Neural progenitor cell (in vitro differentiated cells): ENCODE results near the gene SACM1L. TPM values are rescaled to one million over a fixed set of nuclear protein-coding genes. Genes with fewer than 3 reads are reported as not detected.

Experiments
- DNase-seq: peaks from one replicate; pipeline ENCODE4 v3.0.0-alpha.2; 2016; ENCODE audit warnings: low spot score
- H2AFZ ChIP-seq: fragments of 200-600 bp; sonication (generic); replicated peaks from 2 replicates; pipeline ENCODE4 v1.6.1; 2016; ENCODE audit warnings: antibody characterized with exemption
- H3F3A ChIP-seq: fragments of 200-600 bp; sonication (generic); 2 replicates; pipeline ENCODE4 v1.6.1; 2016; ENCODE audit warnings: antibody characterized with exemption, low read depth
- H3K27ac ChIP-seq: fragments of 200-600 bp; sonication (generic); 2 replicates; pipeline ENCODE4 v1.5.1; 2016; ENCODE audit warnings: mild to moderate bottlenecking
- H3K27me3 ChIP-seq: fragments of 200-600 bp; sonication (generic); 2 replicates; pipeline ENCODE4 v1.6.1; 2016; ENCODE audit warnings: mild to moderate bottlenecking, moderate library complexity
- H3K36me3 ChIP-seq: fragments of 200-600 bp; sonication (generic); 2 replicates; pipeline ENCODE4 v1.5.1; 2016
- H3K4me1 ChIP-seq: fragments of 200-600 bp; sonication (generic); 2 replicates; pipeline ENCODE4 v1.6.1; 2016; ENCODE audit warnings: mixed run types
- H3K4me2 ChIP-seq: fragments of 200-600 bp; sonication (generic); 2 replicates; pipeline ENCODE4 v1.6.1; 2016
- H3K4me3 ChIP-seq: fragments of 200-600 bp; sonication (generic); 2 replicates; pipeline ENCODE4 v1.5.1; 2016
- H3K79me2 ChIP-seq: fragments of 200-600 bp; sonication (generic); 2 replicates; pipeline ENCODE4 v1.6.1; 2016; ENCODE audit warnings: low read depth
- H3K9ac ChIP-seq: fragments of 200-600 bp; sonication (generic); 2 replicates; pipeline ENCODE4 v1.6.1; 2016
- H3K9me3 ChIP-seq: fragments of 200-600 bp; sonication (generic); 2 replicates; pipeline ENCODE4 v1.5.1; 2016; ENCODE audit warnings: low read depth
- H4K20me1 ChIP-seq: fragments of 200-600 bp; sonication (generic); 2 replicates; pipeline ENCODE4 v1.6.1; 2016; ENCODE audit warnings: low read depth
- H3K27ac Mint-ChIP-seq: 3 replicates; pipeline ENCODE4 v1.8.0; 2021; ENCODE audit warnings: mixed read lengths
- H3K27me3 Mint-ChIP-seq: 2 replicates; pipeline ENCODE4 v1.8.0; 2022; ENCODE audit warnings: low read depth, mild to moderate bottlenecking, inconsistent platforms, moderate library complexity, mixed read lengths; ENCODE audit not compliant: insufficient read depth
- H3K36me3 Mint-ChIP-seq: 3 replicates; pipeline ENCODE4 v1.8.0; 2021; ENCODE audit warnings: mixed read lengths
- H3K4me1 Mint-ChIP-seq: 3 replicates; pipeline ENCODE4 v1.8.0; 2021; ENCODE audit warnings: mixed read lengths
- H3K4me3 Mint-ChIP-seq: 3 replicates; pipeline ENCODE4 v1.8.0; 2021; ENCODE audit warnings: mild to moderate bottlenecking, moderate library complexity, mixed read lengths
- H3K9me3 Mint-ChIP-seq: 3 replicates; pipeline ENCODE4 v1.8.0; 2020; ENCODE audit warnings: mixed read lengths
- CTCF ChIP-seq: fragments of 200-600 bp; sonication (generic); IDR thresholded peaks from 2 replicates; pipeline ENCODE4 v1.5.1; 2017; ENCODE audit warnings: antibody characterized with exemption, mild to moderate bottlenecking
- EZH2 ChIP-seq: fragments of 200-600 bp; sonication (generic); IDR thresholded peaks from 2 replicates; pipeline ENCODE4 v1.6.1; 2017; ENCODE audit warnings: antibody characterized with exemption, mild to moderate bottlenecking, moderate library complexity
- EZH2phosphoT487 ChIP-seq: fragments of 200-600 bp; sonication (generic); IDR thresholded peaks from 2 replicates; pipeline ENCODE4 v1.6.1; 2017; ENCODE audit warnings: antibody characterized with exemption
- total RNA-seq: library from RNA; depleted of rRNA; stranded (reverse); fragments of >200 nt; gene quantifications from 2 replicates; pipeline ENCODE4 v1.2.3, GENCODE V29; 2015; ENCODE audit warnings: low replicate concordance

The SACM1L gene
- total RNA-seq, 1 donor from 2014 or later, result 61.8 TPM

GRCh38 chr3:45729614-45730013, 40.4 kb downstream of the SACM1L start:
- Histone ChIP-seq H3K4me2 (no peak overlapping the region), H3K9me3 (no peaks in the 10 kb centered on the region), H4K20me1 (no peaks in the 10 kb centered on the region), H2AFZ (no peak overlapping the region), H3F3A (no peaks in the 10 kb centered on the region), H3K4me3 (no peak overlapping the region), H3K4me1 (no peaks in the 10 kb centered on the region), H3K36me3 (peaks cover 43% of the 10 kb centered on the region), H3K27me3 (no peaks in the 10 kb centered on the region), H3K9ac (no peak overlapping the region), H3K27ac (no peak overlapping the region), H3K79me2 (peaks cover 10% of the 10 kb centered on the region)
- TF ChIP-seq EZH2phosphoT487 (no peak), EZH2 (no peak), CTCF (no peak)
- DNase-seq, result no peak
- no peaks in the 10 kb centered on the region for H3K27me3 Mint-ChIP-seq
- no peaks in the 10 kb centered on the region for H3K9me3 Mint-ChIP-seq
- no peaks in the 10 kb centered on the region for H3K4me1 Mint-ChIP-seq
- H3K4me3 Mint-ChIP-seq, result no peak overlapping the region
- H3K36me3 Mint-ChIP-seq, result peaks cover 39% of the 10 kb centered on the region
- no peak overlapping the region for H3K27ac Mint-ChIP-seq

DNA sequence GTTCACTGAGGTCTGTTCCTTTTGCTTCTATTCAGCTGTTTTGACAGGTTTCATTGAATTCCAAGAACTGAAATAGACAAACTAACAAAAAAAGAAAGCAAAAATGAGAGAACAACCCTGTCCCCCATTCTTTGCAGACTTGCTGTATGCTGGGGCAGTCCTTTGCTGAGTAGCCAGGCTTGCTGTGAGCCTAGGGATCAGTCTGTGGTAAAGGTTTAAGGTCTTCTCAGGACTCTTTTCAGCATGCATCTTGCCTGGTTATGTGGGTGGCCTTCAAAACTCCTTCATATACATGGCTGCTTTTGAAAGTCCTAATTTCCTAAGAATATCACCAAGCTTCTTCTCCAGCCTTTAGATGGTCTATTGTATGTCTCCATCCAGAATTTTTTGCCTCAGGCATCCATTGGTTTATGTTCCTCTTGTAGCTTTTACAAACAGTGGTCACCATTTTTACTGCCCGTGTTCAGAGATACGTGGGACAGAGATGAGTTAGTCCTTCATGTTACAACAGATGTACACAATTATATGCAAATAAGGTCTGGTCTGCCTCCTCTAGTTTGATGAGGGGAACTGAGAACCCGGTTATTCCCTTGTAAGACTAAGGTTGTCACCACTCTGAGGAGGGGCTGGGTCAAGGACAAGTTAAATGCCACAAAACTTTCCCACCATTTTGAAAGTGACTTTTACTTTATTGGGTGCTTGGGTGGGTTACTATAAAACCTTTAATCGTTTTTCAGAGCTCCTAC, 41.4 kb downstream of the SACM1L start:
- Histone ChIP-seq H3F3A (no peaks in the 10 kb centered on the region), H2AFZ (no peak overlapping the region), H3K27ac (no peak overlapping the region), H3K27me3 (no peaks in the 10 kb centered on the region), H4K20me1 (no peaks in the 10 kb centered on the region), H3K4me1 (no peaks in the 10 kb centered on the region), H3K9me3 (no peaks in the 10 kb centered on the region), H3K79me2 (peaks cover 10% of the 10 kb centered on the region), H3K4me3 (no peak overlapping the region), H3K36me3 (peaks cover 35% of the 10 kb centered on the region), H3K4me2 (no peak overlapping the region), H3K9ac (no peak overlapping the region)
- no peaks in the 10 kb centered on the region for H3K4me1 Mint-ChIP-seq
- no peaks in the 10 kb centered on the region for H3K9me3 Mint-ChIP-seq
- no peak for TF ChIP-seq CTCF
- TF ChIP-seq EZH2, result no peak
- TF ChIP-seq EZH2phosphoT487, result no peak
- H3K4me3 Mint-ChIP-seq, result no peak overlapping the region
- DNase-seq, result no peak
- no peak overlapping the region for H3K27ac Mint-ChIP-seq
- H3K27me3 Mint-ChIP-seq, result no peaks in the 10 kb centered on the region
- peaks cover 37% of the 10 kb centered on the region for H3K36me3 Mint-ChIP-seq

- Histone ChIP-seq H3K9ac (no peak overlapping the region), H3K4me2 (no peak overlapping the region), H3K4me1 (no peaks in the 10 kb centered on the region), H2AFZ (no peak overlapping the region), H4K20me1 (no peaks in the 10 kb centered on the region), H3K27me3 (no peaks in the 10 kb centered on the region), H3K79me2 (no peaks in the 10 kb centered on the region), H3K9me3 (no peaks in the 10 kb centered on the region), H3F3A (no peaks in the 10 kb centered on the region), H3K4me3 (no peak overlapping the region), H3K27ac (no peak overlapping the region), H3K36me3 (peaks cover 26% of the 10 kb centered on the region)
- Mint-ChIP-seq H3K27ac (no peak overlapping the region), H3K27me3 (no peaks in the 10 kb centered on the region), H3K36me3 (peaks cover 30% of the 10 kb centered on the region), H3K4me1 (no peaks in the 10 kb centered on the region), H3K9me3 (no peaks in the 10 kb centered on the region), H3K4me3 (no peak overlapping the region)
- TF ChIP-seq EZH2phosphoT487 (no peak), EZH2 (no peak), CTCF (no peak)
- no peak for DNase-seq
Observed at GRCh38 chr3:45736707-45737106, 47.5 kb downstream of the SACM1L start.
